Bronchial epithelial cell (primary cell): ENCODE measurements around the gene HCN2. TPM values are rescaled to one million over a fixed set of nuclear protein-coding genes. Genes with fewer than 3 reads are reported as not detected.

ENCODE experiments used
- DNase-seq: peaks from one replicate; pipeline ENCODE4 v3.0.0-alpha.2; 2010; ENCODE audit warnings: low read depth
- FAIRE-seq: peaks from 2 replicates; lab custom pipeline; 2011; peaks lifted over from hg19 to GRCh38; lab: Jason Lieb, UNC
- H3K27me3 ChIP-seq: 2 replicates; pipeline ENCODE4 v1.5.1; 2011; ENCODE audit warnings: low read length; ENCODE audit not compliant: control insufficient read depth, insufficient read depth
- H3K36me3 ChIP-seq: 2 replicates; pipeline ENCODE4 v1.5.1; 2011; ENCODE audit warnings: low read length; ENCODE audit not compliant: control insufficient read depth, insufficient read depth
- H3K4me3 ChIP-seq: 2 replicates; pipeline ENCODE4 v1.5.1; 2011; ENCODE audit warnings: mild to moderate bottlenecking, low read depth, low read length, control low read depth
- total RNA-seq: library from RNA; depleted of rRNA; stranded (reverse); fragments of >200 nt; gene quantifications from 2 replicates; pipeline ENCODE4 v1.2.1, GENCODE V29; 2014
- TF ChIP-seq, protein P1 (sequence below): IDR thresholded peaks from 2 replicates; pipeline ENCODE4 v1.5.1; 2011; ENCODE audit warnings: mild to moderate bottlenecking, moderate library complexity, low read length, control low read depth, inconsistent platforms; ENCODE audit not compliant: insufficient read depth, severe bottlenecking

HCN2 gene
- total RNA-seq, 1 donor from 2014 or later: under 0.01 TPM

DNA sequence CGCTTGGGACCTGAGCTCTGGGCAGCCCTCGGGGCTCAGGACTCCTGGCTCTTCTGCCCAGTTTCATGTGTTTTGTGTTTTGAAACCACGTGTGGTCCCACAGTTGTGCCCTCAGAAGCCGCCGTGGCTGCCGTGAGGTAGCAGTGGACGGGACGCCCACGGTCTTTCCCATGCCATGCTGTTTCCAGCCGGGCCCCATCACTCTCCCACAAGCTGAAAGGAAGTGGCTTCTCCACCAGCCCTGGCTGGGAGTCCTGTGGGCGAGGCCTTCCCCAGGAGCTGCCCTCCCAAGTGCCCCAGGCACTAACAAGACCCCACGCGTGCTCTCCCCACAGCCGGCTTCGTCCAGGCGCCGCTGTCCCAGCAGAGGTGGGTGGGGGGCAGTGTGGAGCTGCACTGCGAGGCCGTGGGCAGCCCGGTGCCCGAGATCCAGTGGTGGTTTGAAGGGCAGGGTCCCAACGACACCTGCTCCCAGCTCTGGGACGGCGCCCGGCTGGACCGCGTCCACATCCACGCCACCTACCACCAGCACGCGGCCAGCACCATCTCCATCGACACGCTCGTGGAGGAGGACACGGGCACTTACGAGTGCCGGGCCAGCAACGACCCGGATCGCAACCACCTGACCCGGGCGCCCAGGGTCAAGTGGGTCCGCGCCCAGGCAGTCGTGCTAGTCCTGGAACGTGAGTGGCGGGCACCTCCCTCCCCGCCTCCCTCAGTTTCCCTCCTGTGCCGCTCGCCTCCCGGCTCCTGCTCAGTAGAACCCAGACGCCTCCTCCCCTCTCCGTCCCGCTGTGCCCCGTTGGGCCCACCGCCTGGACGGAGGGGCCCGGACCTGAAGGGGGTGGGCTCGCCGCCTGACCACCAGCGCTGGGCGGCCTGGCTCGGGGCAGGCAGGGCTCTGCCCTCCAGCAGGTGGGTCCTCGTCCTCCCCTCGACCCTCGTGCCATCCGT, 12.0 kb upstream of the HCN2 start:
- Histone ChIP-seq H3K4me3 (no peak overlapping the region), H3K27me3 (no peaks in the 10 kb centered on the region), H3K36me3 (peaks cover 28% of the 10 kb centered on the region)
- TF ChIP-seq, protein P1, sequence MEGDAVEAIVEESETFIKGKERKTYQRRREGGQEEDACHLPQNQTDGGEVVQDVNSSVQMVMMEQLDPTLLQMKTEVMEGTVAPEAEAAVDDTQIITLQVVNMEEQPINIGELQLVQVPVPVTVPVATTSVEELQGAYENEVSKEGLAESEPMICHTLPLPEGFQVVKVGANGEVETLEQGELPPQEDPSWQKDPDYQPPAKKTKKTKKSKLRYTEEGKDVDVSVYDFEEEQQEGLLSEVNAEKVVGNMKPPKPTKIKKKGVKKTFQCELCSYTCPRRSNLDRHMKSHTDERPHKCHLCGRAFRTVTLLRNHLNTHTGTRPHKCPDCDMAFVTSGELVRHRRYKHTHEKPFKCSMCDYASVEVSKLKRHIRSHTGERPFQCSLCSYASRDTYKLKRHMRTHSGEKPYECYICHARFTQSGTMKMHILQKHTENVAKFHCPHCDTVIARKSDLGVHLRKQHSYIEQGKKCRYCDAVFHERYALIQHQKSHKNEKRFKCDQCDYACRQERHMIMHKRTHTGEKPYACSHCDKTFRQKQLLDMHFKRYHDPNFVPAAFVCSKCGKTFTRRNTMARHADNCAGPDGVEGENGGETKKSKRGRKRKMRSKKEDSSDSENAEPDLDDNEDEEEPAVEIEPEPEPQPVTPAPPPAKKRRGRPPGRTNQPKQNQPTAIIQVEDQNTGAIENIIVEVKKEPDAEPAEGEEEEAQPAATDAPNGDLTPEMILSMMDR: no peak
- DNase-seq (no peak), FAIRE-seq (no peak)

DNA sequence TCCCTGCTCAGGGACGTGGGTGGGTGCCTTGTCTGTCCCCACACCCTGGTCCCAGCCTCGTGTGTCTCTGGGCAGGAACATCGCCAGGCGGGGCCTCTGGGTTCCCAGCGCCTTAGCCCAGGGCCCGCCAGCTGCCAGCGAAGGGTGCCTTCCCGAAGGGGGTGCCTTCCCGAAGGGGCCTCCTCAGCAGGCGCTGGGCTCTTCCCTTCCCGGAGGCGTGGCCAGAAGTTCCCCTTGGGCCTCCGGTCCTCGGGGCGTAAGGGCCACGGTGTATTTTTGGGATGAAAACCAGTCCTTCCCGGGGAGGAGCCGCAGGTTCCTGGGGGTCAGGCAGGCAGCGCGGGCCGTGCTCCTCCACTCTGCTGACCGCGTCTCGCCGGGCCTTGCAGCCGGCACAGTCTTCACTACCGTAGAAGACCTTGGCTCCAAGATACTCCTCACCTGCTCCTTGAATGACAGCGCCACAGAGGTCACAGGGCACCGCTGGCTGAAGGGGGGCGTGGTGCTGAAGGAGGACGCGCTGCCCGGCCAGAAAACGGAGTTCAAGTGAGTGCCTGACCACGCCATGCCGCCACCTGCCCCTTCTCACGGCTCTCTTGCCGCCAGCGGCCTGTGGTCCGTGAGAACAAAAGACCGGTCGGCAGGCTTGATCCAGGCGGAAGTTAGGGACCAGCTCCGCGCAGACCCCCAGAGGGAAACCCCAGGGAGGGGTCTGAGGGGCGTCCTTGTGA, 10.4 kb upstream of the HCN2 start:
- TF ChIP-seq, protein P1: no peak
- Histone ChIP-seq H3K27me3 (no peaks in the 10 kb centered on the region), H3K36me3 (peaks cover 34% of the 10 kb centered on the region), H3K4me3 (no peak overlapping the region)
- DNase-seq (no peak), FAIRE-seq (no peak)

DNA sequence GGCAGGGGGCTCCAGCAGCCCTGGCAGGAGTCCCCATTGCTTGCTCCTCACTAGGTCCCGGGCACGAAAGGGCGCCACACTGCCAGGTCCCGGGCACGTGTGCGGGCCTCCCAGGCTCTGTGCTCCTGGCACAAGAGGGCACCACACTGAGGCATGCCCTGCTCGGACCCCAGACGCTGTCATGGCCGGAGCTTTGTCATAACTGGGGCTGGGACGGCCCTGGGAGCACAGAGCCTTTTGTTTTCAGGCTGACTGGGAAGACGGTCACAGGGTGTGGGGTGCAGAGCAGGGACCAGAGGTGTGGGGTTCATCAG, 9.9 kb upstream of the HCN2 start:
- Histone ChIP-seq H3K27me3 (no peaks in the 10 kb centered on the region), H3K4me3 (no peak overlapping the region), H3K36me3 (peaks cover 34% of the 10 kb centered on the region)
- TF ChIP-seq, protein P1: no peak
- FAIRE-seq (no peak), DNase-seq (no peak)

DNA sequence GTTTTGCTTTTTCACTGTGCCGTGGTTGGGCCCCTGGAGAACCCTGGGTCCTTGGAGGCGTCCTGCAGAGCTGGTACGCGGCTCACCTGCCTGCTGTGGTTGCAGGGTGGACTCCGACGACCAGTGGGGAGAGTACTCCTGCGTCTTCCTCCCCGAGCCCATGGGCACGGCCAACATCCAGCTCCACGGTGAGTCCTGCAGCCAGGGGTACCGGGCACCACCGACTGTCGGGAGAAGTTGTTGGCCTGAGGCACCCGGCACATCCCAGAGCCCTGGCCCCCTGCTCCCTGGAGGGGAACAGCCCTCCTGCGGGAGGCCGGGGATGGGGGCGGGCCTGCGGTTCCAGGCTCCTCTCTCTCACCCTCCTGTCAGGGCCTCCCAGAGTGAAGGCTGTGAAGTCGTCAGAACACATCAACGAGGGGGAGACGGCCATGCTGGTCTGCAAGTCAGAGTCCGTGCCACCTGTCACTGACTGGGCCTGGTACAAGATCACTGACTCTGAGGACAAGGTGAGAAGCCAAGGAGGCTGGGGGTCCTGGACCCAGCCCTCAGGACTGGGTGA, 9.3 kb upstream of the HCN2 start:
- H3K4me3 ChIP-seq: no peak overlapping the region
- DNase-seq (no peak), FAIRE-seq (no peak)
- TF ChIP-seq, protein P1: no peak
- no peaks in the 10 kb centered on the region for H3K27me3 ChIP-seq
- peaks cover 33% of the 10 kb centered on the region for H3K36me3 ChIP-seq

DNA sequence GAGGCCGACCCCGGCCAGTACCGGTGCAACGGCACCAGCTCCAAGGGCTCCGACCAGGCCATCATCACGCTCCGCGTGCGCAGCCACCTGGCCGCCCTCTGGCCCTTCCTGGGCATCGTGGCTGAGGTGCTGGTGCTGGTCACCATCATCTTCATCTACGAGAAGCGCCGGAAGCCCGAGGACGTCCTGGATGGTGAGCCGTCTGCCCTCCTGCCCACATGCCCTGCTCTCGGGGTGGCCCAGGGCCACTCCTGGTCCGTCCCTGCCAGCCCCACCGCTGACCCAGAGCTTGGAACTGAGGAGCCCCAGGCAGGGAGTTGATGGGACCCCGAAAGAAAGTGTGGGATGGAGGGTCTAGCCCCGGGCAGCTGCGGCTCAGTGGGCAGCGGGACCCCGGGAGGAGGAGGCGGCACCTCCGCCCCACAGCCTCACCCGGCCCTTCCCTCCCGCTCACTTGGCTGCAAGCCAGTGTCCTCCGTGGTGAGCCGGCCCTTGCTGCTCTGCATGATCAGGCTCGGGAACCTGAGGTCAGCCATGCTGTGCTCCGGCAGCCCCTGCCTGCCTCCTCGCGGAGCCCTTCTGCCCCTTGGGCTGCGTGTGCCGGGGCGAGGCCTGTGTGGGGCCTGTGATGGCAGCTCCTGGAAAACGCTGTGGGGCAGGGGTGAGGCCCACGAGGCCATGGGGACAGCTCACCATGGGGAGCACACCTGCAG, 8.1 kb upstream of the HCN2 start:
- FAIRE-seq (no peak), DNase-seq (no peak)
- TF ChIP-seq, protein P1: no peak
- H3K27me3 ChIP-seq: no peaks in the 10 kb centered on the region
- H3K4me3 ChIP-seq: no peak overlapping the region
- H3K36me3 ChIP-seq: peaks cover 33% of the 10 kb centered on the region
